ENCODE measurements around the gene KMO. TPM values are rescaled to one million over a fixed set of nuclear protein-coding genes. Genes with fewer than 3 reads are reported as not detected.

KMO gene
- total and polyA plus RNA-seq, 2 experiments from 2014 or later: 0.05 TPM; not detected in 1

GRCh38 chr1:241637604-241638003 is 105.4 kb downstream of the KMO start (continued):
- TF ChIP-seq CTCF (conservative IDR thresholded peaks at IDR 0.05; ENCODE audit: low read depth in 2 of 2) (no peak), ETS1 (IDR thresholded peaks at IDR 0.05) (no peak), ZNF114 (CRISPR knock-in tag; IDR thresholded peaks at IDR 0.05) (no peak), JUNB (IDR thresholded peaks at IDR 0.05; ENCODE audit: unreplicated experiment) (no peak), NANOG (IDR thresholded peaks at IDR 0.05; ENCODE audit: borderline replicate concordance) (no peak), ZNF331 (CRISPR knock-in tag; IDR thresholded peaks at IDR 0.05; ENCODE audit: low read depth) (no peak)

GRCh38 chr1:241638099-241638682 is 106.0 kb downstream of the KMO start:
- Histone ChIP-seq H3F3A (replicated peaks; ENCODE audit: low read depth) (no peaks in the 10 kb centered on the region), H3K4me3 (peak overlapping the region; percentile 79), H3K4me2 (peak overlapping the region; percentile 76), H3K36me3 (ENCODE audit: insufficient read depth) (peaks cover 9% of the 10 kb centered on the region; the same call in 1 of the 2 replicates), H3K9me2 (ENCODE audit: insufficient read depth) (no peaks in the 10 kb centered on the region), H3K4me1 (ENCODE audit: insufficient read depth) (peaks cover 12% of the 10 kb centered on the region), H3K79me2 (replicated peaks; ENCODE audit: insufficient read depth) (peaks cover 63% of the 10 kb centered on the region), H3K27ac (ENCODE audit: low read depth) (no peak overlapping the region), H3K27me3 (ENCODE audit: insufficient read depth) (no peaks in the 10 kb centered on the region), H4K20me1 (replicated peaks; ENCODE audit: insufficient read depth) (peaks cover 12% of the 10 kb centered on the region), H2AFZ (no peak overlapping the region)
- DNase-seq (ENCODE audit: low spot score) (no peak), ATAC-seq (no peak)
- H3K27me3 Mint-ChIP-seq (ENCODE audit: insufficient read depth, low read depth, poor library complexity): peaks cover 7% of the 10 kb centered on the region
- H3K36me3 Mint-ChIP-seq (ENCODE audit: low read depth): peaks cover 41% of the 10 kb centered on the region
- H3K4me1 Mint-ChIP-seq: peaks cover 26% of the 10 kb centered on the region; the same call in 2 of the 3 replicates
- no peak overlapping the region; the same call in 1 of the 2 replicates for H3K27ac Mint-ChIP-seq
- peaks cover 22% of the 10 kb centered on the region for H3K9me3 Mint-ChIP-seq
- H3K4me3 Mint-ChIP-seq: peak overlapping the region; percentile 78
- TF ChIP-seq ZNF462 (CRISPR knock-in tag; IDR thresholded peaks at IDR 0.05) (no peak), EZH2phosphoT487 (IDR thresholded peaks at IDR 0.05; ENCODE audit: unreplicated experiment) (no peak), EZH2 (IDR thresholded peaks at IDR 0.05; ENCODE audit: low read depth, unreplicated experiment) (no peak), ZNF331 (CRISPR knock-in tag; IDR thresholded peaks at IDR 0.05; ENCODE audit: low read depth) (no peak), ZNF114 (CRISPR knock-in tag; IDR thresholded peaks at IDR 0.05) (no peak), STAT1 (IDR thresholded peaks at IDR 0.05; ENCODE audit: unreplicated experiment) (no peak), JUNB (IDR thresholded peaks at IDR 0.05; ENCODE audit: unreplicated experiment) (no peak), POLR2AphosphoS5 (IDR thresholded peaks at IDR 0.05; ENCODE audit: low read depth) (no peak), NANOG (IDR thresholded peaks at IDR 0.05; ENCODE audit: borderline replicate concordance) (no peak), CREB1 (CRISPR knock-in tag; IDR thresholded peaks at IDR 0.05; ENCODE audit: low read depth) (no peak)

Data from GM23338 (cell line).